HG02938 (cell line): Measurements from ENCODE around the gene KAT7.

ENCODE experiments used
- ATAC-seq: cut with Tn5 transposase; IDR thresholded peaks from one replicate; pipeline ENCODE4 v1.9.1; 2021; ENCODE audit warnings: mild to moderate bottlenecking, moderate library complexity; ENCODE audit not compliant: unreplicated experiment

The KAT7 gene

DNA sequence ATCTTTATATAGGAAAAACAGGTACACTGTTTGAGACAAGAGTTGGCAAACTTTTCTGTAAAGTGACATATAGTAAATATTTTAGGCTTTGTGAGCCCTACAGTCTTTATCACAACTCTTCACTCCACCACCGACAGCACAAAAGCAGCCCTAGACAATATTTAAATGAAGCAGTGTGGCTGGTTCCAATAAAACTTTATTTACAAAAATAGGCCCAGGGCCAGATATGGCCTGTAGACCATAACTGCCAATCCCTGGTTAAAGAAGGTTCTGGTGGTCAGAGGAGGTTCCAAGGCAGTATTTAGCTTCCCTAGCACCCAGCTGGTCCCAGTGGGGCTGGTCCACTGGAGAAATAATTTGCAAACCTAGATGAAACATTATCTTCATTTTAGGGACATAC lies 28.2 kb upstream of the KAT7 start:
- ATAC-seq, result no peak

DNA sequence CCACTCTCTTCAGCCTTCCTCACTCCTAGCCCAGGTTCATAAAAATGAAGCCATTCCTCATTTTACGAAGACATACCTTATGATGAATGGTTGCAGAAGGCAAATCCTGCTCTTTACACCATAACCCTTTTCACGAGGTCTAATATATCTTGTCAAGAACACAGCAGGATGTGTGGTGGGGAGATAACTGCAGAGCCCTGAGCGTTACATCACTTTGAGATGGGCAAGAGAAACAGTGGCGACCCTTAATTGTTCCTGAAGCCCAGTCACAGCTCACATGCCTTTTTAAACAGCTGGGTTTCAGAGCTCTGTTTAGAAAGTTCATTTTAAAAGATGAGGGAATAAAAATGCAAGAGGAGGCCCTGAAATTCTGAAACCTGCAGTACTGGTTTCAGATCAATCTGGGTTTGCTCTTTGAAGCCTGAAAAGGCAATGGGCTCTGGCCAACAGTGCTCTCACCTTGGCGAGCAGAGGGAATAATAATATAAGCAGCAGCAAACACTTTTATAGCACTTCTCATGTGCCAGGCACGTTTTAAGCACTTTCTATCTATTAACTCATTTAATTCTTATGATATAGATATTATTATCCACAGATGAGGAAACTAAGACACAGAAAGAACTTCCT lies 27.4 kb upstream of the KAT7 start:
- no peak for ATAC-seq

DNA sequence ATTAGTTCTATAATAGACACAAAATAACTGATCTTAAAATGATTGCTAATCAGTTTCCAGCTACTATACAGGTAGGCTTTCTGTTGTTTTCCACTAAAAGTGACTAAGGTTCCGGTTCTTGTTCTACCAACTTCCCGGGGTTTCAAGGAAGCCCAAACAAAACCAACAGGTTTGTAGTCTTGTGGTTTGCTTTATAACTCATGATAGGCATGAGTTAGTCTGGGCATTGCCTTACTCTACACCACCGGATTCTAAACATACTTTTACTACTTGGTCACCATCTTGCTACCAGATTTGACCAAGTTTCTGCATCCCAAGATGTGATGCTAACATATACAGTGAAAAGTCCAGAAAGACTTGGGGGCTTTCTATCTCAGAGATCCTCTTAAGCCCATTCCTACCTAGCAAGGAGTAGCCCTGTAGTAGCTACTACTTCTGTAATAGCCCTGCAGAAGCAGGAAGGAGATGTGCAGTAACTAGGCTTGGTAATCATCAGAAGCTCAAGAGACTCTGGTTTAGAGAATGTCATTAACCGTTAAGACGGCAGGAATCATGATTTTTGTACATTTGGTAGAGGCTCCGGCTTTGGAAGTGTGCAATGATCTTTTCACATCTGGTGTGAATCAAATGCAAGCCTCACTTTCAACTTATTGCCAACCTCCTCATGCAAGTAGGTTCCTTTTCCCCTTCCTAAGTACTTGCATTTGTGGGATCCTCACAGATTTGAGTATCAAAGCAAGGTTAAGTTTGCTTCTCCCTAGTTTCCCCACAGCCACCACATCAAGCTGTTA lies 26.1 kb upstream of the KAT7 start:
- ATAC-seq, result no peak

DNA sequence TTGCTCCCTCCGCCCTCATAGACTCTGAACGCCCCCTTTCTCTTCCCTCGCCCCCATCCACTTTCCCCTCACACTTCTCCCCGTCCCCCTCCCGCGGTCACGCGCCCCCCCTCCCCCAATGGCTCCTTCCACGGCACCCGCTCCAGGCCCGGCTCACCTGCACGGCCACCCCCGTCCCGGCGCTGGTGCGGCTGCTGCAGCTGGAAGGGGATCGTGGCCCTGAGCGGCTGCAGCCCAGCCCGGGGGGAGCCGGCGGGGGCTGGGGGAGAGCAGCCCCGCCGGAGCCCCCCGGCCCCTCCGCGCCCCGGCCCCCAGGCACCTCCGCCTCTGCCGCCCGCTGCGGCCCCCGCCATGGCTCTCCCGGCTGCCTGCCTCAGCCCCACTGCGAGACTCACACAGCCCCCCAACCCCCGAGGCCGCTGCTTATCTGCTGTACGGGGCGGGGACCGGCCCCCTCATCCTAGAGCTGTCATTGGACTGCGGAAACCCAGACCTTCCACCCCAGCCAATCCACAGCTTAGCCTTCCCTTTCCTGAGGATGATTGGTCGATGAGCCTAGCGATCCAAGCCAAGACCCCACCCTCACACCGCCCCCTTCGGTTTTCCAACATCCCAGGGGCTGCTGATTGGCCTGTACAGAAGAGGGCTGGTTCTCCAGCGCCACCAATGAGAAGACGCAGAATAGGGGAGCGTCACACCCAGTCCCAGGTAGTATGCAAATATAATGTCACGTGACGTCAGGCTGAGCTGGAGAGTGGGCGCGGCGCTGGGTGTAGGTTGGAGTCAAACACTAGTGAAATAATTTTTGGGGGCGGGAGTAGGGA lies 24.5 kb upstream of the KAT7 start, which contains the start of gene FAM117A:
Gene FAM117A, minus strand, starts transcription at position 397 of the 824 bp plus-strand sequence. Its CDS starts 44 bp downstream, at position 353.
- peak; percentile 86 for ATAC-seq

DNA sequence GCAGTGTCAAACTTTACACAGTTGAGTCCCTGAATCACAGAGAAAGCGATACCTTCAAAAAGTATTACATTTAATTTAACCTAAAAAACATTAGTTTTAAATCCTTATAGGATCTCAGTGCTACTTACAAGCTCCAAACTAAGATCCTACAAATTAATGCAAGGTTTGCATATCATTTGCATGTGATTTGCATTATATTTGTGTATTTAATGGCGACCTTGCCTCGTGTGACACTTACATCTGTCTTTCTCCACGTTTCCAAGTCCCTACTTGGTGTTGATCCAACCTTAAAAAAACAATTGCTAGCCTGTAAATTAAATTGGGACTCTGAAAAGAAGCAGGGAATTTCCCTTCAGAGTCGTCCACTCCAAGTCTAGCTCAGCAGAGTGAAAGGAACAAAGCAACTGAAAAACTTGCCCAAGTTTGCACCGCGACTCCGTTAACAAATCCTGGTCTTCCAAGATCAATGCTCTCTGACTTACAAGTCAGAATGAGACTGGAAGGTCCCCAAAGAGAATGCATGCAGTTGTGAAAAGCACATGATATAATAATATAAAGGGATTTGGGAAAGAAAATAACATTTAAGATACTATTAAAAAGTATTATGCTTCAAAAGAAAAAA lies 23.8 kb upstream of the KAT7 start:
- no peak for ATAC-seq

DNA sequence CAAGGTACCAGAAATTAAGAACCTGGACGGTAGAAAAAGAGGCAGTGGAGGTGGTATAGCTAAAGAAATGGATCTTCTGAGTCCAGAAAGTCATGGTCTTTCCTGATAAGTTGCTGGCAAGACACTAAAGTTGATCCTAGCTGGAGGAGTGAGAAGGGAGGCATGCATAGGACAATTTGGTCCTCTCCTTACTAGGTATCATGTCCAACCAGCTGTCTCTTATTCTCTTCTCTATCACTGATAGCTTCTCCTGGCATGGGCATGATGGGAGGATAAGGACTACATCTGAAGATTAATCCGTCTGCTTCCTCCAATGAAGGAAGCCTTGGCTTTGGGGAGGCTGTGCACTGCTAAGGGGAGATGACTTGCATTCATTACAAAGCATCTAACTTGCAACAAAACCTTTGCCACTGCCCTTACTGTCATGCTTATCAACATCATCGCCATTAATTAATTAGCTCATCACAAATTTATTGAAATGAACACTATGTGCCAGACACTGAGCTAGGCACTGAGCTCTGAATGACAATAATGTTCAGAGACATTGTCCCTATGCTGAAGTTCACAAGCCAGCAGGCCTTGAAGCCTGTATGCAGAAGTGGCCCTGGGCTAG lies 21.5 kb upstream of the KAT7 start:
- ATAC-seq, result no peak

DNA sequence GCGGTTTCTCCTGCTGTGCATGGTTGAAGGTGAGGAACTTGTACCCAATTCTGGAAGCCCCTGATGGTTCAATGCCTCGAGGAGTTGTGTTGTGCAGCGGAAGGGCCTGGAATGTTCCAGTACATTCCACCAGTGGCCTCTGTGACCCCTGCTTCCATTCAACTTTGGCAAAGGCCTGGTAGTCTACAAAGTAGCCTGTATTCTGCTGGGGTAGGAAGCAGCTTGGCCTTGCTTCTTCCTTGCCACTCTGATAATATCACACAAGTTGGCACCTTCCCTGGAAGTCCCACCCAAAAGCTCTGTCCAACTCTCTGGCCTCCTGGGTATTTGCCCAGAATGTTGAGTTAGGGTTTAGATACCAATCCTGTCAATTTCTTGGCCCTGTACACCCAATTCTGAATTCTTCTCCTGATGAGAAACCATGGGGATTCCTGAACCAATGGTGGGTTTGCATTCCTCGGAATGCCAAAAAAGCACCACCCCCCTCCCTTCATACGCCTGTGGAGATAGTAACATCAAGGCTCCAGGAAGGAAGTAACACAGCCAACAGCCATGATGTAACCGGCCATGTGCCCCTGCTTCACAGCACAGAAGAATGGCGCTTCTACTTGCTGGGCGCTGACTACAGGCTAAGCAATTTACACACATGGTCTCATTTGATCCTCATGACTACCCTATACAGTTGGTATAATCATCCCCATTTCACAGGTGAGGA lies 12.8 kb upstream of the KAT7 start:
- ATAC-seq, result no peak

DNA sequence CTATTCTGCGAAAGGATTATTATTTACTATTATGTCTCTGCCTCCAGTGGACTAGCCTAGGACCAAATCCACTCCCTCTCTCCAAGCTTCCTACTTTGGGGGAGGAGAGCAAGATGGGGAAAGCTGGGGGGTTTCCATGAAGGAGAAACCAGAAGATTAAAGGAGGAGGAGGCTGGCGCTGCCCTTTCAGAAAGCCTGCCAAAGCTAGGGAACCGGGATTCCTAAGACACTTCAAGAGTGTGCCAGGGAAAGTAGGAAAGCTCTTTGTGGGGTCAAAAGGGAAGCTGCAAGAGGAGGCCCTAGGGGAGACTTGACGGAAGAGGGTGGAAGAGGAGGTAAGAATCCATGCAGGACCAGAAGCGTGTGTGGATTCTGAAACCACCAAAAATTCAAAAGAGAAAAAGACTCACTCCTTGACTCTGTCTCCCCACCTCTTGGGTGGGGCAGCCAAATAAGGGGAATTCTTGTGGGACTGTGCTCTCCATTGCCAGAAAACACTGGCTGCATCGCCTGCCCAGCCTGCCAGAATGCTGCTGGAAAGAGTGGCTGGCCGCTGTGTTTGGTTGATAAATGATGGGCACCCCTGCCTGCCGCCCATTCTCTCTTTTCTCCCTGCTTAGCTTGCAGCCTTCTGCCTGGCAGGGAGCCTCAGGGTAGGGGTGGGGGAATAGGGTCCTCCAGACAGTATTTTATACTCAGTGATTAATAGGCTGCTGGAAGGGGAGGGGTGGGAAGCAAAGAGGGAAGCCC lies 11.8 kb upstream of the KAT7 start:
- ATAC-seq, result no peak

DNA sequence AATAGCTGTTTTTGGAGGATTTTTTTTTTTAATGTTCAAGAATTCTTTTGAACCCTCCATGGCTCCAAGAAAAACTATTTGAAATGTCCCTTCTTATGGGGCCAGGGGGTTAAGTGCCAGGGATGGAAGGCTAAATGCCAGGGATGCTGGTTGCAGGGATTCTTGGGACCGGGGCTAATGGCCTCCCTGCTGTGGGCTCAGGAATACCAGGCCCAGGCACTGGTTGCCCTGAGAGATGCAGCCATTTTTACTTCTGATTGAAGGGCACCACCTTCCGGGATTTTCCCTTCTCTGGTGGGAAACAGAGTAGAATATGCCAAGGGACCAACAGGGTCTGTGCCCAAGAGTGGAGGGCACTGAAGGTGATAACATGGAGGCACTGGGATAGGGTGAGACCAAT lies 10.9 kb upstream of the KAT7 start:
- ATAC-seq, result no peak

DNA sequence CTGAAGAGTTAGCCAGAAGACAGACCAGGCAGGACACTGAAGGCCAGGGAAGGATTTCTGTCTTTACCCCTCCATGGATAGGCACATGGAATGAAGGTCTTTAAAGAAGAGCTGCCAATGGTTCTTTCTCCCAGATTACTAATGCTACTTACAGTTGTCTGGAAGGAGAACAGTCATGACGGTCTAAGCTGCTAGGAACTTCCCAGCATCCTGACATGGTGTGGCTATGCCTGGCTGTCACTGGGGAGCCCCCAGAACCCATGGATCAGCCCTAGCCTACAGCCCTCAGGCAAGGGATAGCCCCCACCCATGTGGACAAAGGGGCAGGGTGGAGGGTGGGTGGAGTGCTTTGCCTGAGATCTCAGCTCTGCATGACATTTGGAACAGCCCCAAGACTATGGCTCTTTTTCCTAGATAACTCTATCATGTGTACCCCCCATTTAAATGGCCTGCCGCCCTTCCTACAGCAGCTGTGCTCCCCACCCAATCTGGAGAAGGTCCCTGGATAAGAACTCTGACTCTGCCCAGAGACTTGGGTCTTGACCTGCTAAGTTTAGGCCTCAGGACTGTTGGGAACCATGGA lies 9.2 kb upstream of the KAT7 start:
- ATAC-seq, result no peak

DNA sequence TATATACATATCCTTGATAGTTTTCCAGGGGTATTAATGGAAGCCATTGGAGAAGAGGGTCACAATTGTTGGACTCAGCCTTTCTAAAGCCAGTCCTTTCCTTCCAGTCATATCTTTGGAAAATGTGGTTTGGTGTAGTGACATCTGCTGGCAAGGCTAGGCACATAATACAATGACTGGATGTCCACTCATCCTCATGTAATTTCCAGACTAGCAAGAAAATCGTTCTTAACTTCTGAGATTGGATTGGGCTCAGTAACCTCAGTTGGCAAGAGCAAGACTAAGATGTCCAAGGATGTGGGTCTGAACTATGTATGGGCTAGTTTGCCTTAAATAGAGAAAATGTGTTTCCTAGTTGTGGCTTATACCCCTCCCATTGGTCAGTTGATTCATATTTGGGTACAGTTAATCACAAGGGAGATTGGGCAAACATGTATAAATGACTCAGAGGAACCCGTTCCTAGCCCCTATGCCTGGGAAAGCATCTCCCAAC lies 8.7 kb upstream of the KAT7 start:
- no peak for ATAC-seq

DNA sequence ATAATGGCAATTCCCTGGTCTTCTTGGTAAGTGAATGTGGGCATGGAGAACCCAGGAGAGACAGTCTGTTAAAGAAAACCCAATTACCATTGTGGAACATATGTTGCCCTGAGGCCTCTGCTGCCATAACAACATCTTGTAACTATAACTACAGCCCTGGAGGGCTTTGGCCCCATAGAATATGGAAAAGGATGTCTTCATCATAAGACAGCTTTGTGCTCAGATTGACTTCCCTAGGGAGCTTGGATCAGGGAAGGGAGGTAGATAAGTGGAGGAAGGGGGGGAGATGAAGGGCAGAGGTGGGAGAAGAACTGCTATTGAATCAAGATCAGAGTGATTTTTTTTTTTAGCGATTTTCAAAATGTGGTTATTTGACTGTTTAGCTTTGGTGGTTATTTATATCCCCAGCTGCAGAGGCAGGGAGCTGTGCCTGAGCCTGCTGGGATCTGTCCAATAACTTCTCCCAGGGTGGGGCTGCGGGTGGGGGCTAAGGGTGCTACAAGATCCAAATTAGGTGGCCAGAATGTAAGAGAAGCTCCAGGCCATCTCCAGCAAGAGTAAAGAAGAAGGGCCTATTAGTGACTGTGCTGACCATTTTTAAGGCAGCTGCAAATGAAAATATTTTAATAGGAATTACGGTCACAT lies 5.3 kb upstream of the KAT7 start:
- no peak for ATAC-seq

DNA sequence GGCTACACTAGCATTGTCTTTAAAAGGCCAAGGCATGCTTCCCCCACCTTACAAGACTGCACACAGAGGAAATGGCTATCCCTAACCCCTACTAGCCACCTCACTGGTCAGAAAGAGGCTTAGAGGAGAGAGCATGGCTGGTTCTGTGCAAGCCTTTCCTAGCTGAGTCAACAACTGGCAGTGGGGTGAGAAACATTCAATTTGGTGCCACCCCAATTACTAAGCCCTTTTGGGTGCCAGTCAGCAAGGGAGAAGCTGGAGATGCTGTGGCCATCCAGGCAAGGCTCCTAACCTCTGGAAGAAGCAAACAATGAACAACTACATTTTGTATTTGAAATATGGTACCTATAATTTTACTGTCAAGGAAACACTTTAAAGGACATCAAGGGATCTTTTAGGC lies 4.7 kb upstream of the KAT7 start:
- ATAC-seq, result no peak

DNA sequence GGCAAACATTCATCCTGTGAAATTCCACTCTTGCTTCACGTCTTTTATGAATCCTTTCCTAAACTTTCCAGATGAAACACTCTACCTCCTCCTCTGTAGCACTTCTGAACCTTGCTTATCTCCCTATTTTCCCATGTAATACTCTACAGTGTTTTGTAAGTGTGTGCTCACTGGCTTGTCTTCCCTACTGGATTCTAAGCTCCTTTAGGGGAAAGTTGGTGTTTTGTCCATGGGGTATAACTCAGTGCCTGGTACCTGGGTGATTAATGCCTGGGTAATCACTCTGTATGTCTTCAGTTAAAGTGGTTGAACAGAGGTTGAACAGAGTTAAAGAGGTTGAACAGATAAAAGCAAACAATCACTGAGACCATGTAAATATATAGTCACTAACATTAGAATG lies 3.8 kb upstream of the KAT7 start:
- ATAC-seq, result no peak

DNA sequence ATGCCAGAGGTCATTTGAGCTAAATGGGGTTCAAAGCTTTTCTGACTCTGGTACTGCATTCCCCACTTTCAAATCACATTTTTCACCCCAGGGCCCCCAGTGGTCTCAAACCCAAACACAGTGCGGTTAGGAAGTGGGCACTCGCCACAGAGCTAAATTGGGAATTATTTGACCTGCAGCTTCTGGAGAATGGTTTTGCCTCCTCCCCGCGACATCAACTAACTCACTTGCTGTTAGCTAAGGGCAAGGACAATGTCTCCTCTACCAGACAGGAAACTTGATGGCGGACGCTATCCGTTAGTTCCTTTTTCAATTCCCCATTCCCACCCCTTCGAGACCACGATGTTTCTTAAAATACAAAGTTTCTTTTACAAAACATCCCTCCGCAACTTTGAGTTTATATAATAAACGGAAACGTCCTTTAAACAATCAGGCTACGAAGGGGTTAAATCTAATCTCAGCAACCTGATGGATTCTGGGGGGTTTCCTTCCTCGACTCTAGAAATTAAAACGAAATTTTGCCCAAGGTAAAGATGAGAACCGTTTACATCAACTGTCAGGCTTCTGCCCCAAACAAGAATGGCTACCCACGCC lies 500 bp upstream of the KAT7 start:
- no peak for ATAC-seq

DNA sequence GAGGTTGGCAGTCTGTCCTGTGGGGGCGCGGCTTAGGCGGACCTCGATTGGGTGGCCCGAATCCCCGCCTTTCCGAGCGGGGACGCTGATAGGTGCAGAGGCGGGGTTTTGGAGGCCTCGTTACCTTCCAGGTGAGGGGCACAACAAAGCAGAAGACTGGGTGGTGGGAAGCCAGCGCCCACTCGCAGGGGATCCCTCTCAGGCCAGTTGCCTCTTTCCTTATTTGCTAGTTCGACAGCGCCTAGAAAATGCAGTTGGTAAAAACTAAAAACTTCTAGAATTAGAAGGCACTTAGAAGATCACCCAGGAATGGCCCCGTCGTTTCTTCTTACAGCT lies 730 bp downstream of the KAT7 start:
- ATAC-seq, result no peak

DNA sequence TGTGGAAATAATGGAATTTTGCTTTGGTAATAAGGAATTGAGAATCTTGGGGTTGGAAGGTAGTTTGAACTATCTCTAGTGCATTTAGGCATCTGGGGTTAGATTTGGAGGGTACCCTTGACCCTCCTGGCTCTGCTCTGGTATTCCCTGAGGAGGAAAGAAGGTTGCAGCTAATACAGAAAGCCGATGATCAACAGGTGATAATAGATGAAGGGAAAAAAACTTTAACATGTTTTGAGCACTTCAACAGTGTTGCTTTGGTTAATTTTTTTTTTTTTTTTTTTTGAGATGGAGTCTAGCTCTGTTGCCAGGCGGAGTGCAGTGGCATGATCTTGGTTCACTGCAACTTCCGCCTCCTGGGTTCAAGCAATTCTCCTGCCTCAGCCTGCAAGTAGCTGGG lies 4.8 kb downstream of the KAT7 start:
- no peak for ATAC-seq

DNA sequence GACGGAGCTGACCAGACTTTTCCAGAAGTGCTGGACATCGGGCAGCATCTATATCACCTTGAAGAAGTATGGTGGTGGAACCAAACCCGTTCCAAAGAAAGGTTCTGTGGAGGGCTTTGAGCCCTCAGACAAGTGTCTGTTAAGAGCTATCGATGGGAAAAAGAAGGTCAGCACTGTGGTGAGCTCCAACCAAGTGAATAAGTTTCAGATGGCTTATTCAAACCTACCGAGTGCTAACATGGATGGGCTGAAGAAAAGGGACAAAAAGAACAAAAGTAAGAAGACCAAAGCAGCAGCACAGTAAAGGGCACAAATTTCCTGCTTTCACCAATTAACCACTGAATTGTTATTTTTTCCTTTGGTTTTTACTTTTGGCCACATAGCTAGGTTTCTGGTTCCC lies 6.9 kb downstream of the KAT7 start:
- ATAC-seq, result no peak
